RPMI7951 (cell line): ENCODE measurements around the gene PITPNM3. TPM values are rescaled to one million over a fixed set of nuclear protein-coding genes. Genes with fewer than 3 reads are reported as not detected.
"Not testable (repeated sequence)": the region's sequence is repeated elsewhere in the genome, so short reads cannot be mapped to it uniquely, and the experiment has no call there.

ENCODE experiments used
- DNase-seq: peaks from one replicate; pipeline ENCODE4 v3.0.0-alpha.2; 2012; ENCODE audit warnings: low read depth
- total RNA-seq: library from RNA; depleted of rRNA; stranded (reverse); fragments of >200 nt; shearing (Covaris generic); gene quantifications from 2 replicates; pipeline ENCODE4 v1.2.3, GENCODE V29; 2014

Gene PITPNM3
- total RNA-seq, 1 experiment from 2014 or later, result 0.12 TPM

DNA sequence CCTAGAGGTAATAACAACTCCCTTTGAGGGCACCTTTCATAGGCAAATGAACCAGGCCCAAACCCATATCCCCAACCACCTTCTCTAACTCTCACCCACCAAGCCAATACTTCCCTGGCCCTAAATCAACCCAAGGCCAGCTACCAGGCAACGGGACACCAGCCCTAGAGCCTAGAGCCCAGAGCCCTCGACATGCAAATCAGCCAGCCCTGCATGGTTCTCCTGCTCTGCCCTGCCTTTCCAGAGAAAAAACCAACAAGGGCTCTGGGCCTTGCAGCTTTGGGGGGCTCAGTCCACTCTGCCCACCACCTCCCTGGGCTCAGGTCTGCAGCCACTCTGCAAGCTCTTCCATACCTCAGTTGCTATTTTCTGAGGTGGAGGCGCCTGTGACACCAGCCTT lies 55.0 kb downstream of the PITPNM3 start:
- DNase-seq, result no peak

DNA sequence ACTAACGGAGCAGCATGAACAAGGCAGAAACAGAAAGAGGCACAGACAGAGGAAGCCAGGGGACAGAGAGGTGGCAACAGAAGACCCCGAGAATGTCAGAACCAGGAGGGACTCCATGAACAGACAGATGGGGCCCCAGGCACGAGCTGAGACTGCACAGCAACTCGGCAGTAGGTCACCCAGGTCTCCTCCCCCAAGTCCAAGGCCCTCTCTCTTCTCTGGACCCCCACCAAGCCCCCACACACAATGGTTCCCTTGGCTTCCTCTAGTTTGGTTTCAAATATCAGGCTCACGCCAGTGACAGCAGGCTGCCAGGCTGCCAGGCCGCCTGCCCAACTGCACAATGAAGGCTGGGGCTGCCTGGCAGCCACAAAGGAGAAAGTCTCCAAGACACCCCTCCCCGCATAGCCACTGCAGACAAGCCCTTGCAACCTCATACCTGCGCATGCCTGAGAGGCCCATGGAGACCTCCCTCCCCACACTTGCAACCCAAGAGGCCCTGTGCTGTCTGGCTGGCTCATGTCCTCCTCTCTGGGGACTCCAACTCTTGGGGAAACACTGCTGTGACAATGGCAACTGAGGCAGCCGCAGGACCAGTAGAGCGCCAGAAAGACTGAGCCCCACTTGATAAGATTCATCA lies 57.3 kb downstream of the PITPNM3 start:
- no peak for DNase-seq

DNA sequence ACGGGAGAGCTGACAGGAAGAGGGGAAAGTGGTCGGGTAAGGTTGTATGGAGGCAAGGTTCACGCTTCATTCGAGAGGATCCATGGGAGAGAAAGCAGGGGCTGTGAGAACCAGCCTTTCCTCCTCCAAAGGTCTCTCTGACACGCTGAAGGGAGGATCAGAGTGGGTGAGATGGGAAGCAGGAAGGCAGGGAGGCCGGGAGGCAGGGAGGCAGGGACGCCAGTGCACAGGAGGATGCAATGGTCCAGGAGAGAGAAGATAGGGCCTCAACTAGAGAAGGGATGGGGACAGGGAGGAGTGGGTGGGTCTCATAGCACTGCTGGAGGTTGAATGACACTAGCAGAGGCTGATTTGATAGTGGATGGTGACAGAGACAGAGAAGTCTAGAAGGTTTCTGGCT lies 58.0 kb downstream of the PITPNM3 start:
- DNase-seq, result no peak

DNA sequence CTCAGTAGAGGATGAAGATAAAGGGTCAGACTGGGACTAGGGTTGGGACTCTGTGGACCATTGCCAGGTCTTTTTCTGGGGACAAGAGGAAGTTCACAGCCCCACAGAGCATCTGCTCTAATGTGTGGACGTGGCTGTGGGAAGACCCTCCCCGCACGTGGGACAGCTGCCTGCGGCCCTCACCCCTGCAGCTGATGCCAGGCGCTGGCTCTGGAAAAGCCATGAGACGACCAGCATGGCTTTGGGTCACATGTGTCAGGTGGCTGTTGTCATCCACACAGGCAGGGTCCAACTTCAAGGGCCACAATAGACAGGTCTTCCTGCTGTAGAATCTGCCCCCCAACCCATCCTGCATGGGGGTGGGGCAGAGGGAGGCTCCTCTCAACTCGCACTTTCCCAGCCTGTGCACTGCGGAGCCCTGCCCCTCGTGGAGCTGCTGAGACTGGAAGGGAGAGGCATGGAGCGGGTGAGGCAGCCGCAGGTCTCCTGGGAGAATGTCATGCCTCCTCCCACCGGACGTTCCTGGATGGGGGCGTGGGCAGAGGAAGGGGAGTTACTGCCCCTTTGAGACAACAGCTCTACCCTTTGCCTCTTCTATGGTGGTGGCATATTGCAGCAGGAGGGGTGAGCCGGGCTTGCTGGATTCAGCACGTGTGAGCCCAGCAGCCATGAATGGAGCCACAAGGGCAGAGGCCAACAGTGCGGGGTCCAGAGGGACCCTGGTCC lies 58.7 kb downstream of the PITPNM3 start:
- DNase-seq, result no peak

DNA sequence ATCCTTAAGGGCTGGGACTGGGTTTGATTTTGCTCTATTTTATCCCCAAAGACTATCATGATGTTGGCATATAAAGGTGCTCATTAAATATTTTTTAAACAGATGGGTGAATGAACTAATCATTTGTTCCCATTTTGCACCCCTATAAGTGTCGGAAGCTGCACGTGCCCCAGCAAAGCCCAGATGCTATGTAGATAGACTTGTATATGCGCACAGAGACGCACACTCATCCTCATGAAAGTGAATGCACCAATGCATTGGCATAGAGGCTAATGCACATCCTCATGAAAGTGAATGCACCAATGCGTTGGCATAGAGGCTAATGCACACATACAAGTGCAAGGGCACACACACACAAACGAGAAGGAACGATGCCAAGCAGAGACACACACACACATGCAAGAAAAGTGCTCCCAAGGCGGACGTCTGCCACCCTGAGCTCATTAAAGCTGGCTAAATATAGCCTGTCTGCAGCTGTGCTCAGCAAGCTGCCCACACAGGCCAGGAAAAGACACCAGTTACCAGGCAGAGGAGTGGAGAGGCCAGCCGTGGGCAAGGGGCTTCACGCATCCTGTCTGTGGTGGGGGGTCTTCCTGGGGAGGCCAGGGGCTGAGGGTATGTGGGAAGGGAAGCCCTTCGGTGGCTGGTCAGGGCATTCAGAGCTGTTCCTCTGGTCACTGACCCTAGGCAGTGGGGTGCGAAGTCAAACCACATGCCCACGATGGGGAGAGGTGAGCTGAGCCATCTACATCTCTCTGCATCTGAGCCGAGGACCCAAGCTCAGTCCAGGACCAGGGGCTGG lies 59.5 kb downstream of the PITPNM3 start:
- no peak for DNase-seq

DNA sequence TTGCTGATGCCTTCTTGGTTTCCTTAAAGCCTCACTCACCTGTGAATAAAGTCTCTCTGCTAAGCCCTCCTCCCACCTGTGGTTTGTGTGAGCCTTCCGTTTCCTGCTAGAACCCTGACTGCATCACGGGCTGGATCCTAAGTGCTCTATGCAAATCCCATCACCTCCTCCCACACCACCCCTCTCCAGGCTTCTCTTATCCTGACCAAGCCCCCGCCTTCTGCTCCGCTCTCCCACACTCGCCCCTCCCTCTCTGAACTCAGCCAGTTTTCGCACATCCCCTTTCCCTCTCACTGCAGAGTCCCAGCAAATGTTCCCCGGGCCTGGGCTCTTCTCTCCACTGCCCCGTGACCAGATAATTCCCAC lies 60.3 kb downstream of the PITPNM3 start:
- DNase-seq, result no peak

DNA sequence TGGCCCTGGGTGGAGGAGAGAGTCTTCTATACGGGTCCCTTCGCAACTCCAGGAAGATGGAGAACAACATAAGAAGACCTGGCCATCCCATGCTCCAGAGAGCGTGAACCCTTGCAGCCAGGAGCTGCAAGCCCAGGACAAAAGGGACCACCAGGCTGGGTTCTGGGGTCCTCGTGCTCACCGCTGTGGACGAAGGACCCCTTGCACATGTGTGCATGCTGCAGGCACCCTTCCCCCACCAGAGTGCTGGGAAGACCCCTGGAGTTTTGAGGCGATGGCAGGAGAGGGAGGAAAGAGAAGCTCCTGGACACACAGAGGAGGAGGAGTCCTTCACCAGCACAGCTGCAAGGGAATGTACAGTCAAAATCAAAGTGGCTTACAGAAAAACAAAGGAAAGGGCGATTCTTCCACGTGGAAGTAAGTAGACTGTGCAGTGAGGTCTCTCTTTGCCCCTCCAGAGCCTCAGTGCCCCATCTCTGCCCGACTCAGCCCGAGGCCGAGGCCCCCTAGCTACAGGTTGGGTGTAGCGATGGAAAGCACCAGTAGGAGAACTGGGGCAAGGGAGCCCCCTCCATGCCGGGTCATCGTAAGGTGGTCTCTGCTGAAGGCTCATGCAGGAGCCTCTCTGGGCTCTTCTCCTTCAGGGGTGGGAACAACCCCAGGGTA lies 60.8 kb downstream of the PITPNM3 start:
- DNase-seq, result no peak

DNA sequence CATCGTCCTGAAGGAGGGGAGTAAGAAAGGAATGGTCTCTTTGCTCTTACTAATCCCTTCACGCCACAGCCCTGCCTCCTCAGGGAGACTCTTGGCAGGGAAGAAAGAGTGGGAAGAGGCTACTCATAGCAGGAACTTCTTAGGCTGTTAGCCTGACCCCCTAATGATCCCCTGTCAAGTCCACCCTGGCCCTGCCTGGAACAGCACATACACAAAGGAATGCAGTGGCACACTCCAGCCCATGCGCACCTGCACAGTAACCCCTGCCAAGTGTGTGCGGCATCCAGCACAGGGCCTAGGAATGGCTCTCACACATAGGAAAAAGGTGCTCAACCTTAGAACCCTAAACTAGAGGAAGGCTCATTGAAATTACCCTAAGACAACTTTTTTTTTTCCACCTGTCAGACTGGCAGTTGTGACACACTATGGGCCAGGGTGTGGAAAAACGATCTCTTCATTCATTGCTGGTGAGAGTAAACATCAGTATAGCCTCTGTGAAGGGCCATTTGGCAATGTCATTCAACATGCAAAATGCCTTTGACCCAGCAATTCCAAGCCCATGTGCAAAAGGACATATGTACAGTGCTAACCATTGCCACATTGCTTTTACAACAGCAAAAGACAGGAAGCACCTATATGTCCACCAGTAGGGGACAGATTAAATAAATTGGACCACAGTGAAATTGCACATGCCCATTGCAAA lies 62.0 kb downstream of the PITPNM3 start:
- no peak for DNase-seq

DNA sequence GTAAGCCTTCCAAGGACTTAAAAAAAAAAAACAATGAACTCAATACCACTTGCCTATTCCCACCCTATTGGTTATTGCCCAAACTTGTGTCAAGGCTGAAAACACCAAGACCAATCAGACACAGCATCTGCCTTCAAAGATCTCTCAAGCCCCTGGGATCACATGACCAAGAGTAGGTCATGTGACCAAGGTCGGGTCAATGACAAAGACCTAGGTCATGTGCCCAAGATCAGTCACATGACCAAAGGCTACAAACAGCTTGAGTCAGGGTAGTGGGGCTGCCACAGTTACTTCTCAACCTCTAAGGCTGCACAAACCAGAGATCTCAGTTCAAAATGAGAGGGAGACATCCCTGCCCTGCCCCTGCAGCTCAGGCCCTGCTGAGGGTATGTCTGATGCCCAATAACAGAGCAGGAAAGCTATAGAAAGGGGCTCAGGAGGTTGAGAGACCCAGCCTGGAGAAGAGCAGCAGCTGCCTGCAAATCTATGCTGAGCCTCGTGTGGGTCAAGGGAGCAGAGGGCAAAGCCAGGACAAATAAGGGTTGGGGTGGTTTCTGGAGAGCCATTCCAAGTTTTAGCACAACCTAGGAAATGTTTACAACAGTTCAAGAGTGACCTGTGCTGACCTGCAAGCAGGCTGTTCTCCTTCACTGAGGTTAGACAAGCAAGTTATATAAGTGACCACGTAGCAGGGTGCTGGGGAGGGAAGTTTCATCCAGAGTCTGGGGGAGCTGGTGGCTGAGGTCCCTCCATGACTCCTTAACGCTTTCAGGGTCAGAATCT lies 63.3 kb downstream of the PITPNM3 start:
- no peak for DNase-seq

DNA sequence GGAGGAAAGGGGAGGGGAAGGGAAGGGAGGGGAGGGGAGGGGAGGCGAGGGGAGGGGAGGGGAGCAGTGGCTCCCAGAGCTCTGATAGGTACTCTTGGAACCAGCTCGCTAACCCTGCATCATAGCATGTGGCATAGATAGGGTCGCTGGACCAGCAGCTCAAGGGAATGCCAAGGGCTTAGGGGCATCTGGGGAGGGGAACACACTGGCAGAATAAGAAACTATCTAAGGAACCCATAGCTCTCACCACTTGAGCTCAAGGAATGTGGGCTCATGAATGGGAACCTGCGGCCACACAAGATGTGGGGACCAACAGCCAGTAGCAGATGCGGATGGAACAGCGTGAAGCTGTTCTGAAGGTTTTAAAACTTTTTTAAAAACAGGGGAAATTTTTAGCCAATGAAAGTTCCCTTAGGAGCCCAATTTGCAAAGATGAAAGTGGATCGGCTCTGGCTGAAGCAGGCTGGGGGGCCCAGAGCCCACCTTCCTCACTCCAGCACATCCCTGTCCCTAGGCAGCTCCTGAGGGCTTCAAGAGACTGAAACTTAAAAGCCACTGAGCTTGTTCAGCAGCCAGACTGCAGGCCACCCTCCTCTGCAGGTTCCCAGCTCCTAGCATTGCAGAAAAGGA lies 65.2 kb downstream of the PITPNM3 start:
- DNase-seq, result no peak

DNA sequence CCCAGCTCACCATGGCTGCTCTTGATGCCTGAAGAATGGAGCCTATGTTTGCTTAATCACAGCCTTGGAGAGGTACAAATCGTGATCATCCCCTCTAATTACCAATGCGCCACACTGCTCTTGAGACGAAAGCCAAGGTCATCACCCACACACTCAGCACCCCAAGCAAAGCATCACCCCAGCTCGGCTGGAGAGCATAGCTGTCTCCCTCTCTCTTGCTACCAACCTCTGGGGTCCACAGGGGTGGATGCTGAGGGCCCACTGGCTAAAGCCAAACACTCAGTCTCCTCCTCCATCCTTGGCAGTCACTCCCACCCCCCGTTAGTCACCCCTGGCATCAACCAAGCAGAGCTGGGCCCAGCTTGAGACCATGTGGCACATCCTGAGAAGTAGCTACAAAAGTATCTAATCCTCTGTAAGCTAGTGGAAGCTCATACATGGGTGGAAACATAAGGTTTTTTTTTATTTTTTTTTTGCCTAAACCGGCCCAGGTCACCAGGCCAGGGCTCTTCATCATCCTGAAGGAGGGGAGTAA lies 67.3 kb downstream of the PITPNM3 start:
- DNase-seq, result no peak

DNA sequence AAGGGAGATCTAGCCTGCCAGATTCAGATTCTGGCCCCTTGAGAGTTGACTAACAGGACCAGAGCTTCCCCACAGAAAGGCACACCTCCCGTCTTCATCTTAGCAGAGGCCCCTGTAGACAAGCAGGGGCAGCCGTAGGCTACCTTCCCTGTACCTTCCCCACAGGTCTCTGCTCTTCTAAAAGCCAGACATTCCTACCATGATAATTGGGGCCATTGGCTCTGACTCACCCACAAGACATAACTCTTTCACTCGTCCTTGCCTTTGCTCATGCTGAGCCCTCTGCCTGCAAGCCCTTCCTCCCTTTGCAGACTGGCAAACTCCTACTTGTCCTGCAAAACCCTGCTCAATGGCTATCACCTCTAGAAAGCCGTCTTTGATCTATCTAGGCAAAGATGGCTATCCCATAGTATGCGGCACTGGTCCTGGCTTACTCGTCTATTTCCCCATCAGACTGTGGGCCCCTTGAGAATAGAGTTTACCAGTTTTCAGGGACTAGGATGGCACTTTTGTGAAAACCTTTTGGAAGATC lies 68.3 kb downstream of the PITPNM3 start:
- DNase-seq, result no peak

DNA sequence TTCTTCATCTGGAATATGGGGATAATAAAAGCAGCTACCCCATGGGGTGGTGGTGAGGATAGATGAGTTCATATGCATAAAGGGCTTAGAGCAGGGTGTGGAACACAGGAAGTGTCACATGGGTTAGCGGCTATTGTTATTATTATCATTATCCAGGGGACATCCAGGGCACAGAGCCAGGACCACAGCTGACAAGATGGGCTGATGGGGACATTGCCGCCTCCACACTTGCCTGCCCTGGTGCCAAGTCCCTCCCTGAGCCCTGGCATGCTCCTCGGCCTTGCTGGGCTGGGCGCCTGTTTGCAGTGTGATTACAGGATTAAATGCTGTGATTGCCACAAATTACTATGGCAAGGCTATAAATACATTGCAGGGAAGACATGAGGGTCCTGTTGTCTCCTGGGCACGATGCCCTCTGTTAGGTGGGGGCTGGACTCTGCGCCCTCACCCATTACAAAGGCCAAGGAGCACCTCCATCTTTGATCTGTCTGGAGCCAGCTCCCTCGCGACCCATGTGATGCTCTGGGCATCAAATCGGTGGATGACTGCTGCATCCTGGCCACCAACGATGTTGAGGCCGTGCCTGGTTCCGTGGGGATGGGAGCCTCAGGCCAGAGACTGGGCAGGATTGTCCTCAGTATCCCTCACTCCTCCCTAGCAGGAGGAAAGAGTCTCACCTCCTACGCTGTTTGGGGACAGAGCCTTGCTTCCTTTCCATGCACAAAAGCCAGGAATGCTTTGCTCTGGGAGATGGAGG lies 68.9 kb downstream of the PITPNM3 start:
- no peak for DNase-seq

DNA sequence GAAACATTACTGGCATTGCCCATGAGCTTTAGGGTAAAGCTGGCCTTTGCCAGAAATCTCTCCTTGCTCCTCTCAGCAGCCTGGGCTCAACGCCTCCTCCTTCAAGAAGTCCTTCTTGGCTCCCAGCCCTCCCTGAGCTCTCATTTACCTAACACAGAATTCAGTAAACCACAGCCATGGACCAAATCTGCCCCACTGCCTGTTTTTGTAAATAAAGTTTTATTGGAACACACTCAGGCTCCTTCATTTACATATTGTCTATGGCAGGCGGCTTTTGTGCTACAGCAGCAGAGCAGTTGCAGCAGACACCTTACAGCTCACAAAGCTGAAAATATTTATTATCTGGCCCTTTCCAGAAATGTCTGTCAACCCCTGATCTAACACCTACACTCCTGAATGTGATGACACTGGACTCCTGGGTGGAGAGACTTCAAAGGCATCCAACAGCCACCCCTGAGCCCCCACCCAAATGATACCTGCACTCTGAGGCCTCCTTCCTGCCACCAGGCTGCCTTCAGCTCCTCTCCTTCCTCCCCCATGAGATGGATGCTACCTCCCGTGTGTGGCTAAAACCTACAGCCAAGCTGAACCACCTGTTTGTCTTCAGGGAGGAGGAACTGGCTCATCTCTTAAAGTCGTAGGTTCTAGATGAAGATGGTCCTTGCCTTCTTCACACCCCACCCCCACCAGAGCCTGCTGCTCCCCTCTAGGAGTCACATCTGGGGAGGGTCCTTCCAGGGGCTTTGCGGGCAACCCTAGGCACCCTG lies 70.5 kb downstream of the PITPNM3 start:
- DNase-seq, result no peak

DNA sequence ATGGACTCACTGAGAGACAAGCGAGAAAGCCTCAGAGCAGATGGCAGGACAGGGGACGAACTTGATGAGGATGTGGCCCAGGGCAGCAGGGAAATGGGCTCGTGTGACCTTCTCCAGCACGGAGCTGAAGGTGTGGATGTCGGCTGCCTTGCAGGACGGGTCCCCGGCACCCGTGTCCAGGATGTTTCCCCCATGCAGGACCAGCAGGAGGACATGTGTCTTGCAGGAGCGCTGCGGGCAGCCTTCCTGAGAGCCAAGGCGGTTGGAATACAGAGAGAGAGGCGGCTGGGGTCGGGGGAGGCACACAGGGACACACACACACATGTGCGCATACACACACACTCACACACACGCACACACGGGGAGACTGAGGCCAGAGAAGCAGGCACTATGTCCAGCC lies 72.8 kb downstream of the PITPNM3 start:
- no peak for DNase-seq

DNA sequence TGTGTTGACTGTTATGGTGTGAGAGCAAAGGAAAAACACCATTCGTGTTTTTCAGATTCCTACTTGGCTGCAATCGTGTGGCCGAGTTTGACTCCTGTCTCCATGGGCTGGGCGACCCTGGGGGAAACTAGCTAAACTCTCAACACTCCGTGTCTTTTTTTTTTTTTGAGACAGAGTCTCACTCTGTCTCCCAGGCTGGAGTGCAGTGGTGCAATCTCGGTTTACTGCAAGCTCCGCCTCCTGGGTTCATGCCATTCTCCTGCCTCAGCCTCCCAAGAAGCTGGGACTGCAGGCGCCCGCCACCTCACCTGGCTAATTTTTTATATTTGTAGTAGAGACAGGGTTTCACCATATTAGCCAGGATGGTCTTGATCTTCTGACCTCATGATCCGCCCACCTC lies 73.6 kb downstream of the PITPNM3 start:
- DNase-seq, result not testable (repeated sequence)

DNA sequence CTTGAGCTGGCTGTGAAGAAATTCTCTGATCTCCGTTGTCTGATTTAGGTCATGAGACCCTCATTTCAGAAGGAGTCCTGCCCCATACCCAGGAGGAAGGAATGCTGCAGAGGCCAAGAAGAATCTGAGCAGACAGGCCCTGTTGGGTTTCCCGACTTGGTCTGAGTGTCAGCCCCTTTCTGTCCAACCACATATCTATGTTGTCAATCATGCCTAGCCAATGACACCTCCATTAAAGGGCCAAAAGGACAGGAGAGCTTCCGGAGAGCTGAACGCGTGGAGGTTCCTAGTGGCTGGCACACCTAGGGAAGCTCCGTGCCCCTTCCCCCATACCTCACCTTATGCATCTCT lies 74.3 kb downstream of the PITPNM3 start:
- DNase-seq, result no peak

DNA sequence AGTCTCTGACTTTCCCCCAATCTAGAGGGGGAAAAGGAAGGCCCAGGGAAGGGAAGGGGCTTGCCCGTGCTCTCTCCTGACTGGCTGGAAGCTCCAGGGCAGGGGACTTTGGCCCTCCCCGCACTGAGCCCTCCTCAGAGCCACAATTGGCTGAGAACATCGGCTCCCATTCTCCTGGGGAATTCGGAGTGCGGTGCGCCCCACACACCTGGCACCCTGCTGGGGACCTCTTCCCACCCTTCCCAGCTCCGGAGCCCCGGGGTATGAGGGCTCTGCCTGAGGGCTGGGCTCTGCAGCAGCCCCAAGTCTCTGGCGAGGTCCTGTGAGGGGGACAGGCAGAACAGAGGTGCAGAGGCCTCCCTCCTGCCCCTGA lies 76.1 kb downstream of the PITPNM3 start:
- no peak for DNase-seq
